ENCODE measurements around the gene PGAM5.

GRCh38 chr12:132710405-132711079 is at the start of gene PGAM5:
- TF ChIP-seq CTCF (IDR thresholded peaks at IDR 0.05; ENCODE audit: low read length) (no peak), EZH2 (optimal IDR thresholded peaks at IDR 0.05; ENCODE audit: low read depth, low read length) (no peak)

All from MM.1S (cell line).